HG03354 (cell line): ENCODE results near the gene STOML1.
A peak's percentile ranks its signal among the peaks of the same experiment; 100 is the strongest.

Source experiments
- ATAC-seq: cut with Tn5 transposase; IDR thresholded peaks from one replicate; pipeline ENCODE4 v1.9.1; 2021; ENCODE audit warnings: mild to moderate bottlenecking; ENCODE audit not compliant: unreplicated experiment, poor library complexity, severe bottlenecking

STOML1 gene

GRCh38 chr15:74022706-74023470 lies 30.8 kb upstream of the STOML1 start:
- no peak for ATAC-seq

DNA sequence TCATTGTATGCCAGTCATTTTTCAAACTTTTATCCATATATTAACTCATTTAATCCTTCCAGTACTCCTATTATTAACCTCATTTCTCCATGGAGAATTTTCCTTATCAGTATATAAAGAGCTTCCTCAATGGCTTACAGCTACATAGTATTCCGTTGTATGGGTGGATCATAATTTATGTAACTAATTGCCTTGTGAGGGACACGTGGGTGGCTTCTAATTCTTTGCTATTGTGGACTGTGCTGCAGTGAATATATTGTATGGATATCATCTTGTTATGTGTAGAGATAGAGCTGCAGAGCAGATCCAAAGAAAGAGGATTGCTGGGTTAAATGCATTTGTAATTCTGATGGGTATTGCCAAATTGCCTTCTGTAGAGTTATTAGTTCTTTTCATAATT lies 27.6 kb upstream of the STOML1 start:
- no peak for ATAC-seq

GRCh38 chr15:74013374-74013894 lies 21.3 kb upstream of the STOML1 start:
- ATAC-seq, result no peak

GRCh38 chr15:74011610-74012009 lies 19.5 kb upstream of the STOML1 start:
- ATAC-seq, result no peak

DNA sequence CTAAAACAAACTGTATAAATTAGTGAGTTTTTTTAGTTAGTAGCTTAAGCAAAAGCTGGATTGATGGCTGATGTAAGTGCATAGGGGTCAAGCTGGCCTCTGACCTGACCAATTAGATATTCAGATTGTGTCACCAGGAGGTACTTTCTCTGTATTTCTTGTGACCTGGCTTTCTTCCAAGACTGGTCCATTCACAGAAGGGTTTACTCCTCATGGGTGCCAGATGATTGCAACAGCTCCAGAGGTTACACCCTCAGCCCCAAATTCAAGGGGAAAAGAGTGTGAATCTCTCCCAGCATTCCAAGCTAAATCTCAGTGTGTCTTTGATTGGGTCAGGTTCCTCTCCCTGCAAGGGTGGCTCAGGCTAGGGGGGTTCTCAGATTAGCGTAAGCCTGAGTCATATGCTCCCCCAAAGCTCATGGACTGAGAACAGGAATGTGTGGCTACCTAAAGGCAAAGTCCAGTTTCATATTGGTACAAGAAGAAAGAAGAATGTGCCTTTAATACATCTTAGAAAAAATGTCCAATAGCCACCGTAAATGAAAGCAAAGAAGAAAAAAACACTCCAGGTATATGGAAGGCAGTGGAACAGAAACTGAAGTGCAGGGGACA lies 18.9 kb upstream of the STOML1 start:
- ATAC-seq, result no peak

DNA sequence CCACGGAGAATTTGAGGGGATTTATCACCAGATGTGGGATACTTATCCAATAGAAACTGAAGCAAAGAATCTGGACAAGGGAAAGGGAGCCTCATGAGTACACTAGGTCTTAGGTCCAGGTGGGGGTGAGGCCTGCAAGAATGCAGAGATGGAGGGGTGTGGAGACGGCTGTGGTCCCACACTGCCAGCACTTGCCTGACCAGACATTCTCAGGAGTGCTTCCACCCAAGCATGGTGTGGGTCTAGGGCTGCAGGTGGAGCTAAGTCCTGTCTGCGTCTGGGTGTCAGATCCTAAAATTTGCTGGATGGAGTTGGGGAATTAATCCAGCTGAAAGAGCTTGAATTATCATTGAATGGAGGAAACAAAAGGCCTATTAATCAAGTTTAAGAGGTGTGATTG lies 16.8 kb upstream of the STOML1 start:
- ATAC-seq, result no peak

GRCh38 chr15:74007820-74008371 lies 15.8 kb upstream of the STOML1 start:
- ATAC-seq, result no peak

- no peak for ATAC-seq
Measured at GRCh38 chr15:74006774-74007639, 14.9 kb upstream of the STOML1 start.

- ATAC-seq, result no peak
Measured at GRCh38 chr15:73997986-73998385, 5.9 kb upstream of the STOML1 start.

GRCh38 chr15:73996939-73997338 lies 4.8 kb upstream of the STOML1 start:
- ATAC-seq, result no peak

GRCh38 chr15:73996267-73996666 lies 4.2 kb upstream of the STOML1 start:
- ATAC-seq, result no peak

DNA sequence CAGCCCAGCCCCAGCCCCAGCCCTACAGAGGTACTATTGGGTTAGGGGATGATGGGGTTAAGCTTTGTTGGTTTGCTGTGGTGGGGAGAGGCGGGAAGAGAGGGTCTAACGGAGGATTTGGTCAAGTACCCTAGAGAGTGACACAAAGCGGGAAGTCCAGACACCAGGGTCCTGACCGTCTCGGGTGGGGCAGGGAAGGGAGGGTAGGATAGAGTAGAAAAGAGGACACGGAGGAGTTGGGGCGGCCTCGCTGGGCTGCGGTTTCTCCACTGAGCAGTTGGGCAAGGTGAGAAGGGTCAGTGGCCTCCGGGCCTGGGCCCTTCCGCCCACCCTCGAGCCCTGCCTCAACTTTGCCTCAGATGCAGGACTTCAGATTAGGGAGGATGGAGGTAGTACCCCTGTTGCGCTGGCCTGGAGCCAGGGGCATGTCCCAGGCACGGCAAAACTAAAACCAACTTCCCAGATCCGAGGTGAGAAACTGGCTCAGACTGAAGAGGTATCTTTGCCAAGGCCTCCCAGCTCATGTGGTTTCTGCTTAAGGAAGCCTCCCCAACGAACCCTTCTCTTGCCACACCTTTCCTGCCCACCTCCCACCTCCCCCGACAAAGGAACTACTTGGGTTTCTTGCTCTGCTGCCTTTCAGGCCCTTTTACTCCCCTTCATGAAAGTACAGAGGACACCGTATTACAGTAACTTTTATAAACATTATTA lies 3.0 kb upstream of the STOML1 start:
- ATAC-seq, result no peak

GRCh38 chr15:73994413-73994883 lies 2.4 kb upstream of the STOML1 start, which contains the start of gene PML:
Gene PML, plus strand, starts transcription at chr15:73994716. Its CDS starts 97 bp downstream, at chr15:73994813.
- ATAC-seq, result peak; percentile 78

DNA sequence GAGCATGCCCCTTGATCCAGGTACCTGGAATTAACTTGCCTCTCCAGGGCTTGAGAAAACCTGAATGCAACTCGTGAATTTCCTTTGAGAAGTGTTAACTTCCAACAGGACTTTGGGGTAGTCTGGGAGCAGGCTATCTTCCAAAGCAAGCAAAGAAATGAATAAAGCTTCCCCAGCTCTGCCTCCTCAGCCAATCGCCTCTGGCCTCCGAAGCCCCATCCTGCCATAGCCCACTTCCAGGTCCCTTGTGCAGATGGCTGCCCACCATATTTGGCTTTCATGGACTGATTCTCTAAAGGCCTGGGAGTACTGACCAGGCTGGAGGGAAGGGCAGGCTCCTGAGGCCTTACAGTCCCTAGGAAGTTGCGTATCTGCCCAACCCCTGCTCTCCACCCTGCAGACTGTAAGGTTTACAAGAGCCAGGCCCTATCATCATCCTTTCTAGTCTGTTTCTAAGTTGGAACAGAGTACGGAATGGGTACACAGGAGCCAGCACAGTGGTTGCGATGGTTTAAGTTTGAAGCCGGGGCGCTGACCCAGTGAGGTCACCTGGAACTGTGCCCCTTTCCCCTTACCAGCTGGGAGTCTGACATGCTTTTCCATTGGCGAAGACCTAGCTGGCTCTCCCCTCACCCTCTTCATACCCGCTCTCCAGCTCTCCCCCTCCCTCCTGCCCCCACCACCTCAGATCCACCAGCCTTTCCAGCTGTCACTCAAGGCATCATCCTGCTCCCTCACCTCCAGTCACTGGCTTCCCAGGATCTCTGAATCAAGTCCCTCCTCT lies 1.3 kb upstream of the STOML1 start:
- no peak for ATAC-seq

DNA sequence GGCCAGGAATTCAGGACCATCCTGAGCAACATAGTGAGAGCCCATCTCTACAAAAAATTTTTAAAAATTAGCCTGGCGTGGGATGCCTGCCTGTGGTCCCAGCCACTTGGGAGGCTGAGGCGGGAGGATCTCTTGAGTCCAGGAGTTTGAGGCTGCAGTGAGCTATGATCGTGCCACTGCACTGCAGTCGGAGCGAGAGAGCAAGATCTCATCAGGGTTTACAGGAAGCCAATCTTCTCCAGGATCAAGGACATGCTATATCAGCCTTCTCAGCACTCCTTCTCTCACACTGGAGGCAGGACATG lies 451 bp upstream of the STOML1 start:
- ATAC-seq, result no peak

DNA sequence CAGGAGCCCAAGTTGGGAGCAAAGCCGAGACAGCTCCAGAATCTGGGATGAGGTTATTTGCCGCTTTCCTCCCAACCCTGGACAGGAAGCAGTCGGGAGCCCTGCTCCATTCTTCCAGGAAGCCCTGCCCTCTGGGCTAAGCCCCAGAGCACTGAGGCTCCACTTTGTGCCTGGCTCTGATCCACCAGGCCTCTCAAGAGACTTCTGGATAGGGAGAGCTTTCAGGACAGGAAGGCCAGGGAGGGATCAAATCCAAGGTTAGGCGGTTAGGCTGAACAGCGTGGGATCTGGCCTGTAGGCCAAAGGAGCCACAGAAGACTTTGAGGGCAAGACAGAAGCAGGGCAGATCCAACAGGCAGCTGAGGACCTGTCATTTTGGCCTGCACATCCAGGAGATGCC lies 835 bp downstream of the STOML1 start:
- no peak for ATAC-seq

DNA sequence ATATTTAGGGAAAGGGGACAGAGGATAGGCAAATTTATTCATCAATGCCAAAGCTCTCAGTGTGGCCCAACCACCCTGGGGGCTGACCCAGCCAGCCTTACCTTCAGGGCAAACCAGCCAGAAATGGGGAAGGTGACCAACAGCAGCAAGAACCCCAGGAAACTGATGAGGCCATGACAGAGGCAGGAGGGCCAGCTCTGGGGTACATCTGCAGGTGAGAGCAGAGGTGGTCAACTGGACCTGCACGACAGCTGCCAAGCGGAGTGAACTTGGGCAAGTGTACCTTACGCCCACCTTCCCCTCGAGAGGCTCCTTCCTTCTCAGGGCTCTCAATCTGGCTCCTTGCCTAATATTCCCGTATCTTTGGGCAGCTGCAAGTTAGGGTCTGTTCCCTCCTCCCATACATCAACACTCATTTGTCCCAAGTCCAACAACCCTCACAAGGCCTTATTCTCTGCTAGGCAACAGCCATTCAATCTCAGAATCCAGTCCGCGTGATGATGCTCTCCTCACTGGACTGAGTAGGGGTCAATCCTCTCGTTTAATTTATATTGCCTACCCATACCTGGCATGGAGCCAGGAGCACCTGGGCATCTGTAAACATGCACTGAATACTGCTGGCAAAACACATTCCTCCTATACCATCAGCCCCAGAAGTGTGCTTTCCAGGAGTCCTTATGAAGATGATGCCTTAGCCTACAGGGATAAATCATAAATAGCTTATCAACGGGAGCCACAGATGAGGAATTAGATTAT lies 1.7 kb downstream of the STOML1 start:
- ATAC-seq, result no peak
